PFSK-1 (cell line): ENCODE measurements around the gene VPS29.
A peak's percentile ranks its signal among the peaks of the same experiment; 100 is the strongest.

Source experiments
- FOXP2 ChIP-seq: optimal IDR thresholded peaks from 2 replicates; pipeline ENCODE3; 2011; ENCODE audit warnings: borderline replicate concordance, control low read depth, inconsistent platforms; ENCODE audit not compliant: insufficient read depth; ENCODE audit errors: extremely low read length, extremely low read depth
- POLR2AphosphoS5 ChIP-seq: IDR thresholded peaks from 2 replicates; pipeline ENCODE4 v1.6.1; 2012; ENCODE audit warnings: low read depth, mild to moderate bottlenecking, control low read depth, low read length, moderate library complexity
- REST ChIP-seq, 2 experiments: IDR thresholded peaks; 2 replicates each; pipeline versions ENCODE4 v1.6.1 to v1.8.0; 2011 to 2012; ENCODE audit warnings: low read depth in 2 of 2, low read length in 2 of 2, control low read depth in 1 of 2, inconsistent platforms in 1 of 2, mild to moderate bottlenecking in 1 of 2, moderate library complexity in 1 of 2; ENCODE audit not compliant: insufficient read depth in 1 of 2
- SIN3A ChIP-seq: IDR thresholded peaks from 2 replicates; pipeline ENCODE4 v1.6.1; 2012; ENCODE audit warnings: mild to moderate bottlenecking, low read length, moderate library complexity, borderline replicate concordance; ENCODE audit not compliant: insufficient read depth
- TAF1 ChIP-seq: IDR thresholded peaks from 2 replicates; pipeline ENCODE4 v1.6.1; 2012; ENCODE audit warnings: low read length, control low read depth, borderline replicate concordance; ENCODE audit not compliant: insufficient read depth

VPS29 gene

GRCh38 chr12:110546339-110546738, 44.4 kb upstream of the VPS29 start:
- TF ChIP-seq REST (IDR thresholded peaks at IDR 0.05; ENCODE audit: insufficient read depth in 1 of 2, low read depth in 2 of 2, low read length in 2 of 2), result no peak
- no peak for TF ChIP-seq TAF1
- no peak for TF ChIP-seq SIN3A
- TF ChIP-seq POLR2AphosphoS5, result no peak
- no peak for TF ChIP-seq FOXP2

GRCh38 chr12:110545812-110546211, 43.9 kb upstream of the VPS29 start:
- TF ChIP-seq FOXP2, result no peak
- no peak for TF ChIP-seq POLR2AphosphoS5
- no peak for TF ChIP-seq TAF1
- 0 out of 4 replicates have a peak, but pooled peaks have one; percentile 25 to 46 for TF ChIP-seq REST (IDR thresholded peaks at IDR 0.05; ENCODE audit: insufficient read depth in 1 of 2, low read depth in 2 of 2, low read length in 2 of 2)
- no peak for TF ChIP-seq SIN3A

GRCh38 chr12:110543965-110544364, 42.1 kb upstream of the VPS29 start:
- TF ChIP-seq REST (IDR thresholded peaks at IDR 0.05; ENCODE audit: insufficient read depth in 1 of 2, low read depth in 2 of 2, low read length in 2 of 2) (no peak), TAF1 (no peak), FOXP2 (no peak), SIN3A (no peak), POLR2AphosphoS5 (no peak)

- TF ChIP-seq REST (IDR thresholded peaks at IDR 0.05; ENCODE audit: insufficient read depth in 1 of 2, low read depth in 2 of 2, low read length in 2 of 2) (no peak), FOXP2 (no peak), TAF1 (no peak), SIN3A (no peak), POLR2AphosphoS5 (no peak)
Measured at GRCh38 chr12:110543252-110543959, 41.5 kb upstream of the VPS29 start.

GRCh38 chr12:110540048-110540447, 38.1 kb upstream of the VPS29 start:
- TF ChIP-seq FOXP2 (no peak), POLR2AphosphoS5 (no peak), REST (IDR thresholded peaks at IDR 0.05; ENCODE audit: insufficient read depth in 1 of 2, low read depth in 2 of 2, low read length in 2 of 2) (no peak), TAF1 (no peak), SIN3A (no peak)
